GM11168 (cell line): ENCODE data around the gene CHMP3.

ENCODE experiments used
- in situ Hi-C: fragments of 300-500 bp; cut with MboI; formaldehyde crosslinking; loops from one replicate; pipeline ENCODE4 v1.12.0; 2022; ENCODE audit warnings: low sequenced_read_pairs; ENCODE audit not compliant: unreplicated experiment

The CHMP3 gene

DNA sequence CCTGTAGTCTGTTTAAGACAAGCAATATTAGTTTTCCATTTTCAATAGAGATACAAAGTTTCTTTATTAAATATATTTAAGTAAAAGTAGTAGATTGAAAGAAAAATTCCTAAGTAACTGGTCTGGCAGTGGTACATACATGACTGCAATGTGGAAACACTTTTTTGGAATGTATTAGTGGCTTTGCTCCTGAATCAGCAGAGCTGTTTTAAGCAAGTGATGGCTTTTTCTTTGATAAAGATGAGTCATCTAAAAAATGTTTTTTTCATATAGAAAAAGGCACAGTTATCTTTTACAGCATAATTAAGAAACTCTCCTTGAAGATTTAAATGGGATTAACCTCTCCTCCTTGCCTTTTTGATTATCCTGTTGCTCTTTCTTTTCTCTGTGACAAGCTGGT is 87.2 kb downstream of the CHMP3 start:
- in situ Hi-C loops: no loop called here

- in situ Hi-C loops: no loop called here
Measured at GRCh38 chr2:86471637-86472036, 91.6 kb downstream of the CHMP3 start.

DNA sequence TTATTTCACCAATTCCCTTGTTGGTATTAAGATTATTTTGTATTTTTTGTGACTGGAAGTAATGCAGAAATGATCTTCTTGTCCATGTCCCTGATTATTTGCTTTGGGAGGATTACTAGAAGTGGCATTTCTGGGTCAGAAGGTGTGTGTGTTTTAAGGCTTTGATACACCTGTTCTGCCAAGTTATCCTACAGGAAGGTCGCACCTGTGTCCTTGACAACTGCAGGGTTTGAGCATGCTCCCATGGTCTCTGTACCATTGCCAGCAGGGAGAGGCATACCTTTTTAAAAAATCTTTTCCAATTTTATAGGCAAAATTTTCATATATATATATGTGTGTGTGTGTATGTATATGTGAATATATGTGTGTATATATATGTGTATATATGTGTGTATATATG is 92.4 kb downstream of the CHMP3 start:
- in situ Hi-C loops: no loop called here

DNA sequence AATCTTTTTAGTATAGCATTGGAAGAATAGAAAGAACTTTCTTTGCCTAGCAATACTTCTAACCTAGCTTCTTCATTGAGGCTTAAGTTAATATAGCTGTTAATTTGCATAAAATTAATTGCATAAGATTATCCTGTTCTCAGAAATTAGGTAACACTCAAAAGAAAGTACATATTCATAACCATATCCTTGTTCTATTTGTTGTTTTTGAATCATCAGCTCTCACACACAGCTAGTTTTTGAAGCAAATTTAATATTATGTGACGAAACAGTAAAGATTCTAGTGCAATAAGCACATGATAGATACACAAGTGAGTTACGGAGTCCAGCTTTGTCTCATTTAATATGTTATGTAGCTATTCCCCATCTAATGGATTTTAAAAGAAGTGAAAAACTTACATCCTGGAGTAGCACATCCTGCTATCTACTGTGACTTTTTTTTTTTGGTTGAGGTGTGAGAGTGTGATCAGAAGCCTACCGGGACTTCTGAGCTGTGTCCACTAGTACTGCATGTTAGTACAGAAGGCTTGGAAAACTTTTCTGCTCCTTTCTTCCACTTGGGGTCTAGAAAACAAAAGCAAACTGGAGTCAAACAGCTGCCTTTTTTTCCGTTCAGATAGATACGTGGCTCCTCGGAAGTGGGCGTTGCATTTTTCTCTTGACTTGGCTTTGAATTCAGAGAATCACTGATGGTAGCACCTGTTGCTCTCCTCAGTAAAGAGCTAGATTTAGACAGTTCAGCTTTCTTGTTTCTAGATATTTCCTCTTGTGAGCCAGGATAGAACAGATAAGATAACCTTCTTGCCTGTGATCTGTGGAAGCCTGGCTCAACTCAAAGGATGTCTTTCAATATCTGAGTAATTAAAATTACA is 94.8 kb downstream of the CHMP3 start:
- in situ Hi-C loops: no loop called here

- in situ Hi-C loops: no loop called here
Measured at GRCh38 chr2:86466306-86466705, 96.9 kb downstream of the CHMP3 start.

DNA sequence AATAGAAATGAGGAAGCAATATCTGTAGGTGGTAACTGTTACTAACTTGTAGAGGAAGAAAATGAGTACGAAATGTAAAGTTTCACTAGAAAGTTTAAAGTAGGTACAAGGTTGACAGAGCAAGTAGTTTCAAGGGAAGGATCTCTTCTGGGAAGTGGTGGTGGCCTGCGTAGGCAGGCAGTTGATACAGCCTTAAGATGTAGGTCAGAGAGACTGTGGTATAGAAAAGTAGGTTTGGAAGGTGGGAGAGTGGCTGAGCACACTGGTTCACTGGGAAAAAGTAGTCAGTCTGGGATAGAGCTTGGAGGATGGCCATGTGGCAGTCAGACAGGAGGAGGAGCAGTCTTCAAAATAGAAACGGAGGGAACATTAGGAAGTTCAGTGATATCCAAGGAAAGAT is 98.6 kb downstream of the CHMP3 start:
- in situ Hi-C loops: no loop called here

GRCh38 chr2:86461042-86461743 is 102.0 kb downstream of the CHMP3 start:
- in situ Hi-C loops: no loop called here

- in situ Hi-C loops: no loop called here
Measured at GRCh38 chr2:86455181-86455580, 108.1 kb downstream of the CHMP3 start.

DNA sequence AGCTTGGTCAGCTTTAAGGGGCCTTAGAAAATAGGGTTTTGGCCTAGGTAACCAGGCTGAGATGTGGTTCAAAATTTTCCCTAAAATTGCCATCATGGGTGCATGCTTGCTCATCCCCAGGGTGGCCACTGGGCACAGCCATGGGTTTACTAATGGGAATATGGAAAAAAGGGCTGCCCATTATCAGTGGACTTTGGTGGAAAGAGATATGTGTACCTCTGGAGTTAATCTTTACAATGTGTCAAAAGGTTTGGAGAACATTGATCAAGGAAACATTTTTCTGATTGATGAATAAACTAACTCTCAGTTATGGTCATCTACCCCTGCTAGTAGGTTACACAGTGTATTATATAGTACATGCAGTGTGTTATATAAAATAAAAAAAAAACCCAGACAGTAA is 109.0 kb downstream of the CHMP3 start:
- in situ Hi-C loops: no loop called here

GRCh38 chr2:86453836-86454235 is 109.4 kb downstream of the CHMP3 start:
- in situ Hi-C loops: no loop called here
